ENCODE results near the gene CD33. TPM values are rescaled to one million over a fixed set of nuclear protein-coding genes. Genes with fewer than 3 reads are reported as not detected.

The CD33 gene
- polyA plus RNA-seq, 1 donor from 2014 or later, result not detected

GRCh38 chr19:51259348-51260245 is 34.7 kb downstream of the CD33 start:
- TF ChIP-seq SMC3 (conservative IDR thresholded peaks at IDR 0.05; ENCODE audit: poor library complexity) (peak; percentile 51), CTCF (IDR thresholded peaks at IDR 0.05; ENCODE audit: poor library complexity, severe bottlenecking) (peak; percentile 71), MXI1 (conservative IDR thresholded peaks at IDR 0.05; ENCODE audit: poor library complexity, severe bottlenecking) (no peak), RAD21 (conservative IDR thresholded peaks at IDR 0.05) (peak; percentile 62), REST (IDR thresholded peaks at IDR 0.05; ENCODE audit: borderline replicate concordance) (no peak), POLR2AphosphoS5 (IDR thresholded peaks at IDR 0.05) (no peak), EP300 (conservative IDR thresholded peaks at IDR 0.05; ENCODE audit: poor library complexity, severe bottlenecking) (no peak), TAF1 (IDR thresholded peaks at IDR 0.05; ENCODE audit: low read depth) (no peak), EZH2 (IDR thresholded peaks at IDR 0.05; ENCODE audit: borderline replicate concordance, insufficient read depth, low read length, poor library complexity, severe bottlenecking) (no peak)
- Histone ChIP-seq H3K79me2 (replicated peaks; ENCODE audit: insufficient read depth, low read length) (no peaks in the 10 kb centered on the region), H3F3A (ENCODE audit: insufficient read depth, low read length, poor library complexity, severe bottlenecking) (no peaks in the 10 kb centered on the region), H3K27me3 (ENCODE audit: insufficient read depth, low read depth, low read length) (no peaks in the 10 kb centered on the region), H3K9ac (ENCODE audit: low read length) (no peak overlapping the region), H4K20me1 (ENCODE audit: insufficient read depth) (no peaks in the 10 kb centered on the region), H2AFZ (ENCODE audit: low read depth, low read length) (no peak overlapping the region), H3K4me3 (ENCODE audit: low read length) (no peak overlapping the region), H3K9me3 (ENCODE audit: low read length) (no peaks in the 10 kb centered on the region), H3K9me2 (ENCODE audit: insufficient read depth, low read length) (no peaks in the 10 kb centered on the region), H3K27ac (ENCODE audit: low read length) (no peak overlapping the region), H3K36me3 (ENCODE audit: insufficient read depth, low read length) (no peaks in the 10 kb centered on the region), H3K4me2 (ENCODE audit: low read length) (no peak overlapping the region)

GRCh38 chr19:51263808-51264207 is 38.9 kb downstream of the CD33 start:
- no peaks in the 10 kb centered on the region for H3K27me3 ChIP-seq (ENCODE audit: insufficient read depth, low read depth, low read length)
- TF ChIP-seq EP300 (conservative IDR thresholded peaks at IDR 0.05; ENCODE audit: poor library complexity, severe bottlenecking) (no peak), EZH2 (IDR thresholded peaks at IDR 0.05; ENCODE audit: borderline replicate concordance, insufficient read depth, low read length, poor library complexity, severe bottlenecking) (no peak), TAF1 (IDR thresholded peaks at IDR 0.05; ENCODE audit: low read depth) (no peak), RAD21 (conservative IDR thresholded peaks at IDR 0.05) (no peak), REST (IDR thresholded peaks at IDR 0.05; ENCODE audit: borderline replicate concordance) (no peak), MXI1 (conservative IDR thresholded peaks at IDR 0.05; ENCODE audit: poor library complexity, severe bottlenecking) (no peak), CTCF (IDR thresholded peaks at IDR 0.05; ENCODE audit: poor library complexity, severe bottlenecking) (no peak), SMC3 (conservative IDR thresholded peaks at IDR 0.05; ENCODE audit: poor library complexity) (no peak), POLR2AphosphoS5 (IDR thresholded peaks at IDR 0.05) (no peak)

More at GRCh38 chr19:51263808-51264207, 38.9 kb downstream of the CD33 start:
- no peaks in the 10 kb centered on the region for H3K9me3 ChIP-seq (ENCODE audit: low read length)
- H3K27ac ChIP-seq (ENCODE audit: low read length), result no peak overlapping the region
- no peak overlapping the region for H3K4me3 ChIP-seq (ENCODE audit: low read length)
- H3K79me2 ChIP-seq (replicated peaks; ENCODE audit: insufficient read depth, low read length), result no peaks in the 10 kb centered on the region
- no peak overlapping the region for H3K9ac ChIP-seq (ENCODE audit: low read length)
- H3F3A ChIP-seq (ENCODE audit: insufficient read depth, low read length, poor library complexity, severe bottlenecking), result no peaks in the 10 kb centered on the region
- no peaks in the 10 kb centered on the region for H3K9me2 ChIP-seq (ENCODE audit: insufficient read depth, low read length)
- no peak overlapping the region for H3K4me2 ChIP-seq (ENCODE audit: low read length)
- H3K36me3 ChIP-seq (ENCODE audit: insufficient read depth, low read length), result no peaks in the 10 kb centered on the region
- H4K20me1 ChIP-seq (ENCODE audit: insufficient read depth), result no peaks in the 10 kb centered on the region
- no peak overlapping the region for H2AFZ ChIP-seq (ENCODE audit: low read depth, low read length)
